OCI-LY1 (cell line): Measurements from ENCODE around the gene MLPH.

Experiments
- CTCF ChIP-seq: fragments of 200-600 bp; sonication (generic), shearing (Covaris generic); IDR thresholded peaks from 2 replicates; pipeline ENCODE4 v1.5.1; 2017; ENCODE audit warnings: mild to moderate bottlenecking, antibody characterized with exemption, low read length, moderate library complexity, mixed read lengths
- EZH2 ChIP-seq: fragments of 200-600 bp; sonication (generic), shearing (Covaris generic); IDR thresholded peaks from 2 replicates; pipeline ENCODE4 v1.8.0; 2017; ENCODE audit warnings: borderline replicate concordance, mixed run types, mild to moderate bottlenecking, antibody characterized with exemption, low read length, moderate library complexity, mixed read lengths

GRCh38 chr2:237517163-237517562 lies 30.1 kb downstream of the MLPH start:
- no peak for TF ChIP-seq CTCF
- TF ChIP-seq EZH2: no peak
